GM21360 (cell line): Measurements from ENCODE around the gene UMPS.
"Not testable (repeated sequence)": the region's sequence is repeated elsewhere in the genome, so short reads cannot be mapped to it uniquely, and the experiment has no call there.

Experiments used
- ATAC-seq: cut with Tn5 transposase; IDR thresholded peaks from one replicate; pipeline ENCODE4 v1.9.1; 2021; ENCODE audit warnings: mild to moderate bottlenecking, moderate library complexity; ENCODE audit not compliant: unreplicated experiment

UMPS gene

GRCh38 chr3:124705552-124705951, 24.7 kb upstream of the UMPS start:
- ATAC-seq, result no peak

- not testable (repeated sequence) for ATAC-seq
These were observed 23.0 kb upstream of the UMPS start for GRCh38 chr3:124707223-124707622.

GRCh38 chr3:124707656-124708062, 22.6 kb upstream of the UMPS start:
- ATAC-seq, result no peak

GRCh38 chr3:124714223-124714853, 15.9 kb upstream of the UMPS start:
- ATAC-seq, result no peak

GRCh38 chr3:124722589-124722988, 7.7 kb upstream of the UMPS start:
- ATAC-seq, result no peak

- no peak for ATAC-seq
These were observed 667 bp downstream of the UMPS start for GRCh38 chr3:124730941-124731297.

- ATAC-seq, result no peak
These were observed 1.5 kb downstream of the UMPS start for GRCh38 chr3:124731760-124732159.

- no peak for ATAC-seq
These were observed 10.8 kb downstream of the UMPS start for GRCh38 chr3:124741027-124741426.

GRCh38 chr3:124745756-124746155, 15.5 kb downstream of the UMPS start:
- no peak for ATAC-seq

- no peak for ATAC-seq
These were observed 17.1 kb downstream of the UMPS start for GRCh38 chr3:124747111-124747981.

- no peak for ATAC-seq
These were observed 18.4 kb downstream of the UMPS start for GRCh38 chr3:124748560-124749198.

- ATAC-seq, result not testable (repeated sequence)
These were observed 19.6 kb downstream of the UMPS start for GRCh38 chr3:124749877-124750276.

- ATAC-seq, result no peak
These were observed 21.2 kb downstream of the UMPS start for GRCh38 chr3:124751501-124751900.

- no peak for ATAC-seq
These were observed 21.8 kb downstream of the UMPS start for GRCh38 chr3:124752051-124752450.

GRCh38 chr3:124757926-124758325, 27.7 kb downstream of the UMPS start:
- not testable (repeated sequence) for ATAC-seq

- ATAC-seq, result no peak
These were observed 28.8 kb downstream of the UMPS start for GRCh38 chr3:124758851-124759635.

GRCh38 chr3:124759666-124760401, 29.6 kb downstream of the UMPS start:
- ATAC-seq, result no peak

- ATAC-seq, result no peak
These were observed 30.3 kb downstream of the UMPS start for GRCh38 chr3:124760601-124761000.

- no peak for ATAC-seq
These were observed 31.1 kb downstream of the UMPS start for GRCh38 chr3:124761250-124761796.
